Activated CD8-positive, alpha-beta T cell treated with anti-CD3 and anti-CD28 coated beads, Interleukin-2, amount 10 ng/mL, durations not matched to agents 7 days and 5 days (primary cell): ENCODE data around the gene KRTAP5-11. TPM values are rescaled to one million over a fixed set of nuclear protein-coding genes. Genes with fewer than 3 reads are reported as not detected.
A peak's percentile ranks its signal among the peaks of the same experiment; 100 is the strongest.
"Not testable (repeated sequence)": the region's sequence is repeated elsewhere in the genome, so short reads cannot be mapped to it uniquely, and the experiment has no call there.

Source experiments
- ATAC-seq: fragments of 150-1000 bp; cut with Tn5 transposase; one replicate; pipeline ENCODE4 v1.10.0; 2021; ENCODE audit warnings: moderate library complexity
- CTCF ChIA-PET: fragments of 350-600 bp; sonication (Branson Sonifier 250); formaldehyde crosslinking; loops from one replicate; lab custom pipeline; 2021; ENCODE audit warnings: antibody characterized with exemption; lab: Charles Lee
- POLR2A ChIA-PET: fragments of 350-600 bp; sonication (Branson Sonifier 250); formaldehyde crosslinking; loops from one replicate; lab custom pipeline; 2021; ENCODE audit warnings: antibody characterized with exemption; lab: Charles Lee
- DNase-seq: peaks from one replicate; pipeline ENCODE4 v3.0.0-alpha.2; 2020
- H3K27ac Mint-ChIP-seq: one replicate; pipeline ENCODE4 v1.8.0; 2021; ENCODE audit warnings: mild to moderate bottlenecking, mixed read lengths
- H3K27me3 Mint-ChIP-seq: one replicate; pipeline ENCODE4 v1.8.0; 2021; ENCODE audit warnings: low read depth, mixed read lengths
- H3K36me3 Mint-ChIP-seq: one replicate; pipeline ENCODE4 v1.8.0; 2021; ENCODE audit warnings: low read depth, mixed read lengths
- H3K4me1 Mint-ChIP-seq: one replicate; pipeline ENCODE4 v1.8.0; 2021; ENCODE audit warnings: low read depth, mixed read lengths
- H3K4me3 Mint-ChIP-seq: one replicate; pipeline ENCODE4 v1.8.0; 2021; ENCODE audit warnings: mild to moderate bottlenecking, mixed read lengths
- H3K9me3 Mint-ChIP-seq: one replicate; pipeline ENCODE4 v1.8.0; 2022; ENCODE audit warnings: mixed read lengths; ENCODE audit not compliant: insufficient read depth
- total RNA-seq, 2 experiments: library from RNA; stranded (reverse); gene quantifications; one replicate each; pipeline ENCODE4 v1.2.3, GENCODE V29; 2021

The KRTAP5-11 gene
- total RNA-seq, 2 experiments from 2014 or later: not detected

DNA sequence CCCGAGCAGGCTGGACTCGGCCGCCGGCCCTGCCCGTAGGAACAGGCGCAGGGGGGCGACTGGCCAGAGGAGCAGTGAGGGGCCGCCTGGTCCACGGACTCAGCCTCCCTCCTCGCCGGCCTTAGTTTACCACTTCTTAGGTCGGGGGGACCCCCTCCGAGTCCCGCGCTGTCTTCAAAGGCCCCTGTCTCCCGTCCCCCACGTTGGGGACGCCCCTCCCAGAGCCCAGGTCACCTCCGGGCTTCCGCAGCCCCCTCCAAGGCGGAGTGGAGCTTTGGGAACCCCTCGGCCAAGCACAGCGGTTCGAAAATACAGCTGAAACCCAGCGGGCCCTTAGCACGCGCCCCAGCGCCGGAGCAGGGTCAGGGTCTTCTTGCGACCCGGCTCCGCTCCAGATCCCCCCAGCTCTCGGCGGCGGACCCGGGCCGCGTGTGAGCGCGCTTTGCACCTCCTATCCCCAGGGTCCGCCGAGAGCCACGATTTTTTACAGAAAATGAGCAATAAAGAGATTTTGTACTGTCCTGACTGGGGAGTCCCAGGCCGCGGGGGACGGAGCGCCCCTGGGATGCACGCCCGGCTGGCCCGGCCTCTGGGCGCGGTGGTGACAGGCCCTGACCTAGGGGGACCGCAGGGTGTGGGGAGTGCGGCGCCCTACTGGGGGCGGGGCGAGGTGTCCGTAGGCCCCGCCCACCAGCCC lies 25.0 kb upstream of the KRTAP5-11 start:
- CTCF ChIA-PET, ATAC-seq, POLR2A ChIA-PET, DNase-seq, H3K9me3 Mint-ChIP-seq, H3K4me1 Mint-ChIP-seq, H3K36me3 Mint-ChIP-seq, H3K4me3 Mint-ChIP-seq, H3K27ac Mint-ChIP-seq: not testable (repeated sequence)
- H3K27me3 Mint-ChIP-seq: peaks cover 18% of the 10 kb centered on the region

DNA sequence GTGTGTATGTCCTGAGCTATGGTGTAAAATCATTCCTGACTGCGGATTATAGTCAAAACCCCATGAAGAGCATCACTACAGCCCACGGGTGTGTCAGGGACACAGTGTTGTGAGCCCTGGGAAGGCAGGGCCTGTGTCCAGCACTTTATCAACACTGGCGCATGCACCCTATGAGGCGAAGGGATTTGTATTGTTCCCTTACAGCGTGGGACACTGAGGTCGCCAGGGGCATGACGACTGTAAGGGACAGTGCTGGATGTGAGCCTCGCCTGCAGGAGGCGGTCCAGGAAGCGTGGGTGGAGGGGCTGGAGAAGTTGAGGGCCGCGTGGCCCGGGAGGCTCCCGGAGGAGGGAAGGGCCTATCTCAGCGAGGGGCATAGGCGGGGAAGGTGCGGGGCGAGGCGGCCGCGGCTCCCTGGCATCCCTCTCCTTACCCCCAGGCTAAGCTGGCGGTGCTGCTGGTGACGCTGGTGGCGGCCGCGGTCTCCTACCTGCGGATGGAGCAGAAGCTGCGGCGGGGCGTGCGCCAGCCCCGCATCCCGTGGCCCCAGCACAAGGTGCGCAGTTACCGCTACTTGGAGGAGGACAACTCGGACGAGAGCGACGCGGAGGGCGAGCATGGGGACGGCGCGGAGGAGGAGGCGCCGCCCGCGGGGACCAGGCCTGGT lies 24.3 kb upstream of the KRTAP5-11 start:
- CTCF ChIA-PET, H3K4me1 Mint-ChIP-seq, H3K36me3 Mint-ChIP-seq, POLR2A ChIA-PET, H3K9me3 Mint-ChIP-seq, H3K27ac Mint-ChIP-seq, ATAC-seq, H3K4me3 Mint-ChIP-seq, DNase-seq: not testable (repeated sequence)
- peaks cover 18% of the 10 kb centered on the region for H3K27me3 Mint-ChIP-seq

DNA sequence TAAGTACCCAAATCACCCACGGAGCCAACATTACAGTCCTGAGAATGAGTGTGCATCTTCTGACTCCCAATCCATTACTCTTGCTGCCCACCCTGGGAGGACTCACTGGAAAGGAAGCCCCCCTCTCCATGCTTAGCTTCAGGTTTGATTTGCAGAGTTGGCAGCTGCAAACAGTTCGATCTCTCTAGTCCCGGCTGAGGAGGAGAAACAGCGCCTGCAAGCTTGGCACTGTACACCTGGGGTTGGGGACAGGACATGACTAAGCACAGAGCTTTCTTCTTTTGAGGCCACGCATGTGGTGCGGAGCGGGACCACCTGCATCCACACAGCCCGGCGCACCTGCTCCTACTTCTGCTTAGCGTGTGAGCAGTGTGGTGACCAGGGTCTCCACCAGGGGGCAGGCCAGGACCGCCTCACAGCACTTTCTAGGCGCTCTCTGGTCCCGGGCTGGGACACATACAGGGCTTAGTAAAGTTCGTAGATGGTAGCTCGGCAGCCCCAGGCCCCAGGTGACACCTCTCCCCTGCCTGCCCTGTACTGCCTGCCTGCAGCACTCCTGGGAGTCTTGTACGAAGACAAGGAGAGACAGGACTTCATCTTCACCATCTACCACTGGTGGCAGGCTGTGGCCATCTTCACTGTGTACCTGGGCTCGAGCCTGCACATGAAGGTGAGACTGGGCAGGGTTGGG lies 22.3 kb upstream of the KRTAP5-11 start:
- CTCF ChIA-PET, H3K9me3 Mint-ChIP-seq, H3K36me3 Mint-ChIP-seq, POLR2A ChIA-PET, H3K4me1 Mint-ChIP-seq, ATAC-seq, H3K27ac Mint-ChIP-seq, H3K4me3 Mint-ChIP-seq: not testable (repeated sequence)
- peak; percentile 33 for DNase-seq
- H3K27me3 Mint-ChIP-seq: peaks cover 18% of the 10 kb centered on the region

DNA sequence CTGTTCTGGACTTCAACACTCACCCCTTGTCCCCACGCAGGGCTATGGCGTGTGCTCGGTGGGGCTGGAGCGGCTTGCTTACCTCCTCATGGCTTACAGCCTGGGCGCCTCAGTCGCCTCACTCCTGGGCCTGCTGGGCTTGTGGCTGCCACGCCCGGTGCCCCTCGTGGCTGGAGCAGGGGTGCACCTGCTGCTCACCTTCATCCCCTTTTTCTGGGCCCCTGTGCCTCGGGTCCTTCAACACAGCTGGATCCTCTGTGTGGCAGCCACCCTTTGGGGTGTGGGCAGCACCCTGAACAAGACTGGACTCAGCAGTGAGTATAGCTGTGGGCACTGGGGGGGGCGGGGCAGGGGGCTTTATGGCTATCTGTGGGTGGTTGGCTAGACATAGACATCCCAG lies 20.5 kb upstream of the KRTAP5-11 start:
- H3K27ac Mint-ChIP-seq, ATAC-seq, H3K9me3 Mint-ChIP-seq, CTCF ChIA-PET, POLR2A ChIA-PET, H3K4me1 Mint-ChIP-seq, H3K4me3 Mint-ChIP-seq, H3K36me3 Mint-ChIP-seq, DNase-seq: not testable (repeated sequence)
- peaks cover 14% of the 10 kb centered on the region for H3K27me3 Mint-ChIP-seq

DNA sequence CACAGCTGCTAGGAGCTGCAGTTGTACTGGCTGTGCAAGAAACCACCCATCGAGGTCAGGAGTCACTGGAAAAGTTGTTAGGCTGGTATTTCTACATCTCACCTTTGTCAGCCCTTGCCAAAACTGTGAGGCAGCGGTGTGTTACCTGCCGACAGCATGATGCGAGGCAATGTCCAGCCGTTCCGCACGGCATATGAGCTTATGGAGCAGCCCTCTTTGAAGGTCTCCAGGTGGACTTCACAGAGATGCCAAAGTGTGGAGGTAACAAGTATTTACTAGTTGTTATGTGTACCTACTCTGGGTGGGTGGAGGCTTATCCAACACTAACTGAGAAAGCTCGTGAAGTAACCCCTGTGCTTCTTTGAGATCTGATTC lies 6.9 kb upstream of the KRTAP5-11 start:
- H3K36me3 Mint-ChIP-seq, H3K9me3 Mint-ChIP-seq, CTCF ChIA-PET, H3K27ac Mint-ChIP-seq, ATAC-seq, H3K4me1 Mint-ChIP-seq, DNase-seq, H3K4me3 Mint-ChIP-seq, H3K27me3 Mint-ChIP-seq: not testable (repeated sequence)
- POLR2A ChIA-PET: interaction anchor here (0.6 kb wide), 1 partner anchor 962 kb away, joined by 3 read pairs; no protein-coding TSS in a partner anchor

DNA sequence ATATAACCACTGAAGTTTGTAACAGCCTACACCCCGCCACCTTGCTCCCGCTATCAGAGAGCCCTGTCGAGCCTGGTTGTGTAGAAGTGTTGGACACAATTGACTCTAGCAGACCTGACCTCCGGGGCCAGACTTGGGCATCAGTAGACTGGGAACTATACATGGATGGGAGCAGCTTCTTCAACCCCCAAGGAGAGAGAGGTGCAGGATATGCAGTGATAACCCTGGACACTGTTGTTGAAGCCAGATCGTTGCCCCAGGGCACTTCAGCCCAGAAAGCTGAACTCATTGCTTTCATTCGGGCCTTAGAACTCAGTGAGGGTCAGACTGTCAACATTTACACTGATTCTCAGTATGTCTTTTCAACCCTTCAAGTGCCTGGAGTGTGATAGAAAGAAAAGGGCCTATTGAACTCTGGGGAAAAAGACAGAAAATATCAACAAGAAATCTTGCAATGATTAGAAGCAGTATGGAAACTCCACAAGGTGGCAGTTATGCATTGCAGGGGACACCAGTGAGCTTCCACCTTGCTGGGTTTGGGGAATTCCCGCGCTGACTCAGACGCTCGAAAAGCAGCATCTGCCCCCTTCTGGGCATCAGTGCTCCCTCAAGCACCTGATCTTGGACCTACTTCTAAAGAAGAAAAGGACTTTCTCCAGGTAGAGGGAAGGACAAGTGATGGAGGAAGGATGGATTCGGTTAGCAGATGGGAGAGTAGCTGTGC lies 6.3 kb upstream of the KRTAP5-11 start:
- H3K4me3 Mint-ChIP-seq, CTCF ChIA-PET, H3K4me1 Mint-ChIP-seq, ATAC-seq, H3K27ac Mint-ChIP-seq, H3K9me3 Mint-ChIP-seq, H3K36me3 Mint-ChIP-seq, H3K27me3 Mint-ChIP-seq: not testable (repeated sequence)
- peak; percentile 48 for DNase-seq
- POLR2A ChIA-PET: interaction anchor here (0.6 kb wide), 1 partner anchor 961 kb away, joined by 3 read pairs; no protein-coding TSS in a partner anchor

DNA sequence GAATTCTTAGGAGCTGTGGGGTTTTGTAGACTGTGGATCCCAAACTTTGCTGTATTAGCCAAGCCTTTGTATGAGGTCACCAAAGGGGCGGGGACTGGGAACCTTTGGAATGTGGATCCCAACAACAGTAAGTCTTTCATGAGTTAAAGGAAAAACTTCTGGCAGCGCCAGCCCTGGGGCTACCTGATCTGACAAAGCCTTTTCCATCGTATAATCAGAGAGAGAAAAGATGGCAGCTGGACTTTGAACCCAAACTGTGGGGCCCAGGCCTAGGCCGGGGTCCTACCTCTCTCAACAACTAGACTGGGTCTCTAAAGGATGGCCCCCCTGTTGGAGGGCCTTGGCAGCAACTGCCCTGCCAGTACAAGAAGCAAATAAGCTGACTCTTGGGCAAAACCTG lies 5.6 kb upstream of the KRTAP5-11 start:
- H3K36me3 Mint-ChIP-seq, H3K4me3 Mint-ChIP-seq, H3K27me3 Mint-ChIP-seq, H3K4me1 Mint-ChIP-seq, DNase-seq, H3K27ac Mint-ChIP-seq, CTCF ChIA-PET, ATAC-seq, H3K9me3 Mint-ChIP-seq, POLR2A ChIA-PET: not testable (repeated sequence)

DNA sequence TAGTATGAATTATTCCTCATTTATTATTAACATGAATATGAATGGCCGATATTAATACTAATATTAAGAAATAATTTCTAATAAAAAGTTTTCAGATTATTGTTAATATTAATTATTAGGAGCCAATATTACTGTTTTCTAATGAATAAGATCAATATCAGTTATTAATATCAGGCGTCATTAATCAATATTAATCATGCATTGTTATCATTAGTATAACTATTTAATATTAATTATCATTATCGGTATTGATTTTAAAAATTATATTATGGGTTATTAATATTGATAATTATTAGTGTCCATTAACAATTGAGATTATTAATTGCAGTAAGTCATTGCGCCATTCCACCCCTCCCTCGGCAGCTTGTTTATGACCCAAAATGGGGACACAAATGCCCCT lies 3.0 kb upstream of the KRTAP5-11 start:
- ATAC-seq, H3K9me3 Mint-ChIP-seq, POLR2A ChIA-PET, DNase-seq, H3K4me3 Mint-ChIP-seq, H3K27ac Mint-ChIP-seq, H3K4me1 Mint-ChIP-seq, CTCF ChIA-PET, H3K27me3 Mint-ChIP-seq, H3K36me3 Mint-ChIP-seq: not testable (repeated sequence)

DNA sequence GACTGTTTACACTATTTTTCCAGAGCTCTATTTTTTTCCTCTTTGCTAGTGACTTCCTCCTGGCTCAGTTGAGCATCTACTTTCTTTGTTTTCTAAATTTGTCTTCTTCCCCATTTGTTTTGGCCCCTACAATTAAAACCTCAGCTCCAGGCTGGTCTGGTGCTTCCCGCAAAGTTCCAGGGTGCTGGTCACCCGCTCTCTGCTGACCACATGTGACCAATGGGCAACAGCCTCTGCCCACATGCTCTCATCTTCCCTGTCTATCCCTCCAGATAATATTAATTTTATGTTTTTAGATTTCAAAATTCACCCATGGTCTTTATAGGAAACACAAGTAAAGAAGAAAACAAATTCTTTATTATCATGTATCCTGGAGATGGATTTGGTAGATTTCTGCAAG lies 294 bp upstream of the KRTAP5-11 start:
- H3K27ac Mint-ChIP-seq, H3K4me3 Mint-ChIP-seq, CTCF ChIA-PET, H3K27me3 Mint-ChIP-seq, ATAC-seq, H3K36me3 Mint-ChIP-seq, H3K9me3 Mint-ChIP-seq, POLR2A ChIA-PET, H3K4me1 Mint-ChIP-seq, DNase-seq: not testable (repeated sequence)

DNA sequence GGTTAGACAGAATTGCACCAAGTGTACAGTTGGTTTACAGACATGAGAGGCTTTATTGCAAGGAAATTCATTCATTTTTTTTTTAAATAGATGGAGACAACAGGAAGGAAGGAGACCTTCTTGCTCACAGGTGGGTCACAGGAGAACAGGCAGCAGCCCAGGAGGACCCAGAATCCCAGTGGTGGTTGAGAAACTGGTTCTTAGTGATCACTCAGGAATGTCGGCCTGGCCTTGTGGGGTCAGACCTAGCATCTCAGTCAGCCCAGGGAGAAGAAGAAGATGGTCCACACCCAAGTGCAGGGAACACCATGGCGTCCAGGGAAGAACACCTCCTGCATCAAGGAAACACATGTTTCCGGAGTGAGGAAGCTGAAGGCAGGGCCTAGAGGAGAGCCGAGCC lies 849 bp downstream of the KRTAP5-11 start:
- H3K4me3 Mint-ChIP-seq: no peak overlapping the region
- ATAC-seq (no peak), DNase-seq (no peak)
- no peak overlapping the region for H3K27ac Mint-ChIP-seq
- H3K27me3 Mint-ChIP-seq: peaks cover 2% of the 10 kb centered on the region
- H3K4me1 Mint-ChIP-seq: peaks cover 2% of the 10 kb centered on the region
- ChIA-PET POLR2A (no interaction called here), CTCF (no interaction called here)
- no peaks in the 10 kb centered on the region for H3K9me3 Mint-ChIP-seq
- H3K36me3 Mint-ChIP-seq: no peaks in the 10 kb centered on the region

DNA sequence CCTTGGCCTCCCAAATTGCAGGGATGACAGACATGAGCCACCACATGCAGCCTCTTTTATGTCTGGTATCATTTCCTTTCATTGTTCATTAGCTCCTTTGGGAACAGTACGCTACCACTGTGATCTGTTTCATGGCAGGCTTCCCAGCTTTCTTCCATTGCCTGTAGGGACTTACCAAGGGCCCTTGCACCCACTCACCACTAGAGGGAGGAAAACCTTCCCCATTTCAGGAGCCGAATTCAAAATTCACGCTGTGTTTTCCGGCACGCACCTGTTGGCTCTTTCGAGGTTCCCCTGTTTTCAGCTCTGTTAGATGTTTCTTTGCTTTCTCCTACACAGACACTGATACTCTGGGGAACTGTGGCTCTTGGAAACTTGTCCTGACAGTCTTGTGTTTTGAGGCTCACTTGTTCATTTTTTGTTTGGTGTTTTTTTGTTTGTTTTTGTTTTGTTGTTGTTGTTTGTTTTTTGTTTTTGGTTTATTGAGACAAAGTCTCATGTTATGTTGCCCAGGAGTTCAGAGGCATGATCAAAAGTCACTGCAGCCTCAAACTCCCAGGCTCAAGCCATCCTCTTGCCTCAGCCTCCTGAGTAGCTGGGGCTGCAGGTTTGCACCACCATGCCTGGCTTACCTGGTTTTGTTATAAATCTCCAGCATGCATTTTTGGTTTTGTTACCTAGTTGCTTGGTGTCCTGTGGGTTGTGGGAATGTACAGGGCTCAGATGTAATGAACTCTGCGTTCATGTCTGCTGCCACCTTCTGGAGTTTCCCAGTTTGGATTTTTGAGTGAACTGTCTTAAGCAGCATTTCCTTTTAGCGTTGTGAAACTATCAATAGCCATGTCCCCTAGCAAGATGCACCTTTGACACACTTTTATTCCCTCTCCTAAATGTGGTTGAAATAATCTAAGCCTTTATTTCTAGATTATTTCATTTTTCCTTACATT lies 2.3 kb downstream of the KRTAP5-11 start:
- Mint-ChIP-seq H3K27ac (no peak overlapping the region), H3K27me3 (peaks cover 2% of the 10 kb centered on the region), H3K36me3 (no peaks in the 10 kb centered on the region), H3K4me1 (peaks cover 2% of the 10 kb centered on the region), H3K4me3 (no peak overlapping the region), H3K9me3 (no peaks in the 10 kb centered on the region)
- DNase-seq: no peak
- POLR2A ChIA-PET: no interaction called here
- CTCF ChIA-PET: no interaction called here
- ATAC-seq: no peak
